Tibial nerve (tissue), 4 donors: Measurements from ENCODE around the gene UNC79.

Experiments
- CTCF ChIP-seq, 5 experiments: fragments of 200-600 bp in 3 of 5; fragments of 450-650 bp in 2 of 5; sonication (generic) in 3 of 5; IDR thresholded peaks; one replicate each; pipeline ENCODE4 v1.5.1; 2016 to 2019; ENCODE audit warnings: antibody characterized with exemption in 5 of 5, mild to moderate bottlenecking in 3 of 5, moderate library complexity in 2 of 5
- EP300 ChIP-seq, 2 donors: sonication (generic); formaldehyde crosslinking; IDR thresholded peaks; one replicate each; pipeline ENCODE4 v1.6.1; 2017; ENCODE audit warnings: antibody characterized with exemption in 2 of 2, mild to moderate bottlenecking in 1 of 2
- POLR2A ChIP-seq, 2 donors: fragments of 450-650 bp; IDR thresholded peaks; one replicate each; pipeline ENCODE4 v1.6.1; 2017; ENCODE audit warnings: antibody characterized with exemption in 2 of 2, mild to moderate bottlenecking in 2 of 2, moderate library complexity in 2 of 2

DNA sequence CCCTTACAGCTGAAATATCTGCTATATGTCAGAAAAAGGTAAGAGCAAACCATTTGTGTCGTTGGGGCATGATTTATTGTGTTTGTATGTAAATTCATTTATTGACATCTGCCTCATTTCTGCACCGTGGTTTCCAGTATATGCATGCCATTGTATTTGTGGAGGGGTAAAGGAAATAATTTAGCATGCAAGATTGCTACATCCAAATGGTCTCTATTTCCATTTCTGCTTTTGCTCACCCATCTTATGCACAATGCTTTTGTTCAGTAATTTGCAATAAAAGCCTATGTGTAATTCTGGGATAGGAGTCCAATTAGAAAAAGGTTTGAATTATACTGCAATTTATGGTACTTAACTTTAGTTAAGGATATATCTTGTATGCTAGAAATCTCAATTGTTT is 101.8 kb downstream of the UNC79 start:
- TF ChIP-seq CTCF (IDR thresholded peaks at IDR 0.05) (no peak), POLR2A (IDR thresholded peaks at IDR 0.05) (no peak), EP300 (IDR thresholded peaks at IDR 0.05) (no peak)
